B cell (primary cell): ENCODE data around the gene ACE. TPM values are rescaled to one million over a fixed set of nuclear protein-coding genes. Genes with fewer than 3 reads are reported as not detected.

Source experiments
- ATAC-seq: fragments of 200-7000 bp; cut with Tn5 transposase; one replicate; pipeline ENCODE4 v1.10.0; 2021; ENCODE audit warnings: low read depth, mild to moderate bottlenecking, moderate number of reproducible peaks, moderate library complexity
- CTCF ChIA-PET: fragments of 350-600 bp; sonication (Branson Sonifier 250); formaldehyde crosslinking; loops from one replicate; lab custom pipeline; 2021; ENCODE audit warnings: antibody characterized with exemption, inconsistent platforms; lab: Charles Lee
- POLR2A ChIA-PET: fragments of 350-600 bp; sonication (Branson Sonifier 250); formaldehyde crosslinking; loops from one replicate; lab custom pipeline; 2021; ENCODE audit warnings: antibody characterized with exemption; lab: Charles Lee
- DNase-seq: peaks from one replicate; pipeline ENCODE4 v3.0.0; 2013
- H2AFZ ChIP-seq: 2 replicates; pipeline ENCODE4 v1.6.1; 2012; ENCODE audit warnings: mild to moderate bottlenecking, low read depth, low read length; ENCODE audit not compliant: insufficient read depth, poor library complexity, severe bottlenecking
- H3K27ac ChIP-seq, 2 donors: 1 replicate in 1 of 2; 2 replicates in 1 of 2; pipeline ENCODE4 v1.5.1; 2012 to 2013; ENCODE audit warnings: low read length in 2 of 2, mild to moderate bottlenecking in 2 of 2, moderate library complexity in 1 of 2
- H3K27me3 ChIP-seq, 4 experiments: fragments of 200-600 bp in 1 of 4; sonication (generic) in 1 of 4; replicated peaks in 1 of 4; 1 replicate in 2 of 4; 2 replicates in 2 of 4; pipeline versions ENCODE4 v1.6.1 to v1.7.0; 2013 to 2016; ENCODE audit warnings: low read length in 3 of 4, mild to moderate bottlenecking in 2 of 4, mixed read lengths in 1 of 4, moderate library complexity in 1 of 4; ENCODE audit not compliant: insufficient read depth in 4 of 4, control insufficient read depth in 3 of 4; ENCODE audit errors: control extremely low read depth in 1 of 4
- H3K36me3 ChIP-seq, 2 experiments: replicated peaks in 1 of 2; 1 replicate in 1 of 2; 2 replicates in 1 of 2; pipeline versions ENCODE4 v1.6.1 to v1.7.1; 2013; ENCODE audit warnings: low read length in 1 of 2; ENCODE audit not compliant: insufficient read depth in 2 of 2, control insufficient read depth in 1 of 2; ENCODE audit errors: control extremely low read depth in 1 of 2, extremely low read depth in 1 of 2
- H3K4me1 ChIP-seq, 2 donors: fragments of 200-600 bp in 1 of 2; sonication (generic) in 1 of 2; 1 replicate in 1 of 2; 2 replicates in 1 of 2; pipeline versions ENCODE4 v1.5.1 to v1.6.1; 2013 to 2017; ENCODE audit warnings: low read length in 2 of 2; ENCODE audit not compliant: control insufficient read depth in 2 of 2, insufficient read depth in 2 of 2
- H3K4me2 ChIP-seq: replicated peaks from 2 replicates; pipeline ENCODE3; 2012; ENCODE audit warnings: mild to moderate bottlenecking, low read depth, low read length; ENCODE audit not compliant: poor library complexity, severe bottlenecking
- H3K4me3 ChIP-seq, 5 experiments: fragments of 200-600 bp in 1 of 5; sonication (generic) in 1 of 5; 1 replicate in 3 of 5; 2 replicates in 2 of 5; pipeline versions ENCODE4 v1.5.1 to v1.7.0; 2011 to 2016; ENCODE audit warnings: low read length in 4 of 5, mild to moderate bottlenecking in 4 of 5, low read depth in 2 of 5, control low read depth in 1 of 5, moderate library complexity in 1 of 5; ENCODE audit not compliant: insufficient read depth in 1 of 5; ENCODE audit errors: control extremely low read depth in 1 of 5, extremely low read depth in 1 of 5
- H3K79me2 ChIP-seq: fragments of 200-600 bp; sonication (generic); one replicate; pipeline ENCODE4 v1.6.0; 2016; ENCODE audit warnings: low read length; ENCODE audit not compliant: control insufficient read depth, insufficient read depth
- H3K9ac ChIP-seq: fragments of 200-600 bp; sonication (generic); 2 replicates; pipeline ENCODE4 v1.6.1; 2017; ENCODE audit warnings: mild to moderate bottlenecking, low read length, moderate library complexity
- H3K9me3 ChIP-seq, 3 donors: one replicate each; pipeline versions ENCODE4 v1.6.1 to v1.7.1; 2013; ENCODE audit warnings: low read length in 2 of 3; ENCODE audit not compliant: control insufficient read depth in 2 of 3, insufficient read depth in 1 of 3; ENCODE audit errors: control extremely low read depth in 1 of 3
- H4K20me1 ChIP-seq: 2 replicates; pipeline ENCODE4 v1.6.0; 2012; ENCODE audit warnings: mild to moderate bottlenecking, low read length; ENCODE audit not compliant: insufficient read depth, control insufficient read depth, poor library complexity, severe bottlenecking
- H3K27ac Mint-ChIP-seq: one replicate; pipeline ENCODE4 v1.8.0; 2021; ENCODE audit warnings: mixed read lengths
- H3K27me3 Mint-ChIP-seq: one replicate; pipeline ENCODE4 v1.8.0; 2021; ENCODE audit warnings: mixed read lengths
- H3K4me1 Mint-ChIP-seq: one replicate; pipeline ENCODE4 v1.8.0; 2021; ENCODE audit warnings: mixed read lengths
- H3K4me3 Mint-ChIP-seq: one replicate; pipeline ENCODE4 v1.8.0; 2021; ENCODE audit warnings: mixed read lengths
- H3K9me3 Mint-ChIP-seq: one replicate; pipeline ENCODE4 v1.8.0; 2022; ENCODE audit warnings: mixed read lengths; ENCODE audit not compliant: insufficient read depth
- CTCF ChIP-seq: fragments of 200-600 bp; IDR thresholded peaks from one replicate; pipeline ENCODE4 v1.8.0; 2022; ENCODE audit warnings: antibody characterized with exemption, mild to moderate bottlenecking
- EZH2 ChIP-seq: IDR thresholded peaks from 2 replicates; pipeline ENCODE4 v1.6.1; 2012; ENCODE audit warnings: borderline replicate concordance, low read depth, mild to moderate bottlenecking, moderate library complexity, low read length; ENCODE audit not compliant: insufficient read depth, poor library complexity, severe bottlenecking
- WGBS: methylation state at CpG from one replicate; pipeline ENCODE4 v1.1.5; 2013; ENCODE audit warnings: missing lambda C conversion rate; ENCODE audit not compliant: insufficient coverage; 5-methylcytosine and 5-hydroxymethylcytosine counted together
- intact Hi-C: fragments of 100-400 bp; cut with micrococcal nuclease; formaldehyde crosslinking; loops from one replicate; pipeline ENCODE4 v1.10.0; 2022
- polyA plus RNA-seq: library from polyadenylated mRNA; depleted of rRNA; stranded (reverse); fragments of >200 nt; gene quantifications from 2 replicates; pipeline ENCODE4 v1.2.3, GENCODE V29; 2012
- total RNA-seq, 2 donors: library from RNA; stranded (reverse); fragments of 120-200 nt in 1 of 2; gene quantifications; 1 replicate in 1 of 2; 2 replicates in 1 of 2; pipeline versions ENCODE4 v1.2.3 to v1.2.4, GENCODE V29; 2013 to 2022

The ACE gene
- total and polyA plus RNA-seq, 2 donors (not counting 1 experiment from before 2014, with no cell fraction given), result 0.67 to 2.6 TPM

GRCh38 chr17:63514477-63514876 lies 37.6 kb downstream of the ACE start:
- H3K9me3 ChIP-seq, result no peaks in the 10 kb centered on the region
- ChIA-PET POLR2A (no interaction called here), CTCF (no interaction called here)
- DNase-seq (no peak), ATAC-seq (no peak)
- no peaks in the 10 kb centered on the region for H3K9me3 Mint-ChIP-seq
- no peak overlapping the region for H3K27ac Mint-ChIP-seq
- no peaks in the 10 kb centered on the region for H3K36me3 ChIP-seq
- H3K4me1 Mint-ChIP-seq, result no peaks in the 10 kb centered on the region
- peaks cover 17% of the 10 kb centered on the region for H3K27me3 Mint-ChIP-seq
- no peaks in the 10 kb centered on the region for H3K79me2 ChIP-seq
- H3K4me3 ChIP-seq, result no peak overlapping the region
- no peak overlapping the region for H3K4me2 ChIP-seq
- intact Hi-C loops, result no loop called here
- H2AFZ ChIP-seq, result no peak overlapping the region
- H3K4me3 Mint-ChIP-seq, result no peak overlapping the region
- no peaks in the 10 kb centered on the region for H3K27me3 ChIP-seq
- H3K9ac ChIP-seq, result no peak overlapping the region
- H3K4me1 ChIP-seq, result no peaks in the 10 kb centered on the region
- H3K27ac ChIP-seq, result no peak overlapping the region
- WGBS, result 89% methylated on average over 2 of the region's 3 CpGs
- no peak for TF ChIP-seq EZH2
- TF ChIP-seq CTCF, result no peak
- no peaks in the 10 kb centered on the region for H4K20me1 ChIP-seq

GRCh38 chr17:63514974-63515373 lies 38.1 kb downstream of the ACE start:
- Mint-ChIP-seq H3K4me3 (no peak overlapping the region), H3K4me1 (no peaks in the 10 kb centered on the region), H3K27ac (no peak overlapping the region), H3K9me3 (no peaks in the 10 kb centered on the region), H3K27me3 (peaks cover 19% of the 10 kb centered on the region)
- H3K9ac ChIP-seq, result no peak overlapping the region
- POLR2A ChIA-PET, result no interaction called here
- TF ChIP-seq CTCF (no peak), EZH2 (no peak)
- H4K20me1 ChIP-seq, result no peaks in the 10 kb centered on the region
- ATAC-seq (no peak), DNase-seq (no peak)
- no peak overlapping the region for H2AFZ ChIP-seq
- H3K4me1 ChIP-seq, result no peaks in the 10 kb centered on the region
- 78% methylated on average over 1 of the region's 2 CpGs for WGBS
- H3K27ac ChIP-seq, result no peak overlapping the region
- H3K9me3 ChIP-seq, result no peaks in the 10 kb centered on the region
- no peaks in the 10 kb centered on the region for H3K79me2 ChIP-seq
- H3K27me3 ChIP-seq, result no peaks in the 10 kb centered on the region
- intact Hi-C loops, result no loop called here
- H3K4me2 ChIP-seq, result no peak overlapping the region
- no peaks in the 10 kb centered on the region for H3K36me3 ChIP-seq
- no peak overlapping the region for H3K4me3 ChIP-seq
- CTCF ChIA-PET, result interaction anchor here (0.7 to 1.2 kb wide), 2 partner anchors 9 to 72 kb away, joined by 3 read pairs; no protein-coding TSS in a partner anchor
